ENCODE results near the gene PIK3AP1. TPM values are rescaled to one million over a fixed set of nuclear protein-coding genes. Genes with fewer than 3 reads are reported as not detected.
"Not testable (repeated sequence)": the region's sequence is repeated elsewhere in the genome, so short reads cannot be mapped to it uniquely, and the experiment has no call there.

The PIK3AP1 gene
- total RNA-seq, 6 experiments from 2014 or later: 36.2 to 197 (median 141) TPM

DNA sequence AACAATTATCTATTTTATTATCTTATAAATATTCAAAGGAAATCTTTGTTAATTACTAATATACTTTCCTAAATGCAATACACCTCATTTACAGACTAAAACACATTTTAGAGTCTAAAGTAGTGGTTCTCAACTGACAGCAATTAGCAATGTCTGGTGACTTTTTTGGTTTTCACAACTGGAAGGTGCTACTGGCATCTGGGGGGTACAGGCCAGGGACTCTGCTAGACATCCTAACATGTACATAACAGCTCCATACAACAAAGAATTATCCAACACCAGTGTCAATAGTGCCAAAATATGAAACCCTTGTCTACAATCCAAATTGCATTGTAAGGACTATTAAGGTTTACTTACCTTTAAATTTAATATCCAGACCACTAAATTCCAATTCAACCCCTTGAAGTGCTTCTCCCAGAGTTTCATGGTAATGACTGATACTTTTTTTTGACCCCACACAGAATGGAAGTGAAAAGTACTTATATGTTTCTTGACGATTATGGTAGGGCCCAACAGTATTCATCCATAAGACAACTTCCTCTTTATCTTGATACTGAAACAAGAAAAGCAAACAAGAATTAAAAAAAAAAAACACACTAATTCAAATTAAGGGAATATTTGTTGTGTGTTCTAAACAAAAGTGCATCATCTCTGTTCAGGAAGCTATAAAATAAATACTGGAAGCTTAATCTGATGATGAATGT, 143.9 kb downstream of the PIK3AP1 start:
- intact Hi-C loops (cut with DNase I): no loop called here
- no peak for ATAC-seq
- Histone ChIP-seq H3K36me3 (peaks cover 0 to 6% (median 3%) of the 10 kb centered on the region in 4 donors), H3K4me1 (peaks cover 0 to 10% (median 3%) of the 10 kb centered on the region in 4 donors), H3K27ac (no peak overlapping the region), H3K4me3 (no peak overlapping the region), H3K9me3 (no peaks in the 10 kb centered on the region), H3K27me3 (no peaks in the 10 kb centered on the region)
- WGBS (ENCODE audit: insufficient coverage, low coverage, low lambda C conversion rate, missing lambda C conversion rate): 46% methylated on average over 1 of the region's 1 CpG
- DNase-seq: no peak
- TF ChIP-seq POLR2A (IDR thresholded peaks at IDR 0.05): no peak
- TF ChIP-seq, protein P1, sequence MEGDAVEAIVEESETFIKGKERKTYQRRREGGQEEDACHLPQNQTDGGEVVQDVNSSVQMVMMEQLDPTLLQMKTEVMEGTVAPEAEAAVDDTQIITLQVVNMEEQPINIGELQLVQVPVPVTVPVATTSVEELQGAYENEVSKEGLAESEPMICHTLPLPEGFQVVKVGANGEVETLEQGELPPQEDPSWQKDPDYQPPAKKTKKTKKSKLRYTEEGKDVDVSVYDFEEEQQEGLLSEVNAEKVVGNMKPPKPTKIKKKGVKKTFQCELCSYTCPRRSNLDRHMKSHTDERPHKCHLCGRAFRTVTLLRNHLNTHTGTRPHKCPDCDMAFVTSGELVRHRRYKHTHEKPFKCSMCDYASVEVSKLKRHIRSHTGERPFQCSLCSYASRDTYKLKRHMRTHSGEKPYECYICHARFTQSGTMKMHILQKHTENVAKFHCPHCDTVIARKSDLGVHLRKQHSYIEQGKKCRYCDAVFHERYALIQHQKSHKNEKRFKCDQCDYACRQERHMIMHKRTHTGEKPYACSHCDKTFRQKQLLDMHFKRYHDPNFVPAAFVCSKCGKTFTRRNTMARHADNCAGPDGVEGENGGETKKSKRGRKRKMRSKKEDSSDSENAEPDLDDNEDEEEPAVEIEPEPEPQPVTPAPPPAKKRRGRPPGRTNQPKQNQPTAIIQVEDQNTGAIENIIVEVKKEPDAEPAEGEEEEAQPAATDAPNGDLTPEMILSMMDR (IDR thresholded peaks at IDR 0.05): no peak

GRCh38 chr10:96574564-96574963, 145.8 kb downstream of the PIK3AP1 start:
- H3K9me3 ChIP-seq; H3K4me3 ChIP-seq; DNase-seq; intact Hi-C loops (cut with DNase I); H3K27me3 ChIP-seq; H3K36me3 ChIP-seq; ATAC-seq; H3K27ac ChIP-seq: not testable (repeated sequence)
- H3K4me1 ChIP-seq: peaks cover 0 to 10% (median 0%) of the 10 kb centered on the region in 4 donors
- 91% methylated on average over 1 of the region's 2 CpGs for WGBS (ENCODE audit: insufficient coverage, low coverage, low lambda C conversion rate, missing lambda C conversion rate)

- WGBS (ENCODE audit: insufficient coverage, low coverage, low lambda C conversion rate, missing lambda C conversion rate): 59% methylated on average over 5 of the region's 5 CpGs
- Histone ChIP-seq H3K36me3 (peaks cover 0 to 6% (median 3%) of the 10 kb centered on the region in 4 donors), H3K9me3 (no peaks in the 10 kb centered on the region), H3K4me3 (no peak overlapping the region), H3K27me3 (no peaks in the 10 kb centered on the region), H3K4me1 (peaks cover 0 to 25% (median 6%) of the 10 kb centered on the region in 4 donors), H3K27ac (no peak overlapping the region)
- no peak for TF ChIP-seq POLR2A (IDR thresholded peaks at IDR 0.05)
- TF ChIP-seq, protein P1 (IDR thresholded peaks at IDR 0.05): no peak
- ATAC-seq: peak in 1 of 4 donors; percentile 32
- intact Hi-C loops (cut with DNase I): no loop called here
- no peak for DNase-seq
These were observed 147.3 kb downstream of the PIK3AP1 start for GRCh38 chr10:96573036-96573435.

DNA sequence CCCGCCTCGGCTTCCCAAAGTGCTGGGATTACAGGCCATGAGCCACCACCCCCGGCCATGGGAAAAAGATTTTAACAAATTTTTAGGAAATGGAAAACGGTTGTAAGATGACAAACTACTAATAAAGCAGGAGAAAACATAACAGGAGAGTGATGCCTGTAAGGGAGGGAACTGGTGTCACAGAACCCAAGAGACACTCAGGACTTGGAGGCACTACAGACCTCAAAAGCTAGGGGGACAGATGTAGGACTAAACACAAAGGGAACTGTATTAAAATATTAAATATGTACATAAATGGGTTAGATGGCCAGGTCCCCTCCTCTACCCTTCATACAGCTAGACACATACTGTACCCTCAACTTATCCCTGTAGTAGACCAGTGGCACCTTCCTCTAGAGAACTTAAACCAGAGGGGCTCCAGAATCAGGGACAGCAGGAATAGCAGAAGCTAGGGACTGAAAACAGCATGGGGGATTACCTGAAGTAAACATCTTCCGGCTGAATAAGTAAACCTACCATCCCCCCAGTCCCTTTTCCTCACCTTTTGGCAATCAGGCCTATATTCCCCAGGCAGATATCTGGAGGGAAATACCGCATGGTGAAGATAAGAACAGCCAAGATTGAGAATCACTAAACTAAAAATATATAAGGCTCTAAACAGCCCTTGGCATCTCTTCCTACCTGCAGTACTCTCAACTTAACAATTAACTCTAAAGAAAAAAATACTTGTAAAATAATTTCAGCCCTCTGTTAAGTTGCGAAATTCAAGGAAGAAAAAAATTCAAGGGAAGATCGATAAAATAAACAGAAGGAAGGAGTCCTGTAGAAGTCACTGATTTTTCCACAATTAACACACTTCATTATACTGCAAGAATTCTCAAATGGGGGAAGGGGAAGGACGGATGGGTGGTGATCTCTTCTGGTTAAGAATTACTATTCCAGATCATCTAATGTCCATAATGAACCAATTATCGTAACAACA, 149.0 kb downstream of the PIK3AP1 start:
- intact Hi-C loops (cut with DNase I): no loop called here
- TF ChIP-seq POLR2A (IDR thresholded peaks at IDR 0.05): no peak
- TF ChIP-seq, protein P1 (IDR thresholded peaks at IDR 0.05): no peak
- 78% methylated on average over 10 of the region's 10 CpGs for WGBS (ENCODE audit: insufficient coverage, low coverage, low lambda C conversion rate, missing lambda C conversion rate)
- peak in 1 of 4 donors; percentile 12 for ATAC-seq
- H3K27me3 ChIP-seq: no peaks in the 10 kb centered on the region
- H3K4me3 ChIP-seq: no peak overlapping the region
- peaks cover 0 to 4% (median 2%) of the 10 kb centered on the region in 4 donors for H3K36me3 ChIP-seq
- DNase-seq: no peak
- peaks cover 0 to 18% (median 6%) of the 10 kb centered on the region in 4 donors for H3K4me1 ChIP-seq
- H3K9me3 ChIP-seq: no peaks in the 10 kb centered on the region
- no peak overlapping the region for H3K27ac ChIP-seq

Data from right lobe of liver (tissue), 6 donors.